ENCODE results near the gene ZNF28.
"Not testable (repeated sequence)": the region's sequence is repeated elsewhere in the genome, so short reads cannot be mapped to it uniquely, and the experiment has no call there.

The ZNF28 gene

DNA sequence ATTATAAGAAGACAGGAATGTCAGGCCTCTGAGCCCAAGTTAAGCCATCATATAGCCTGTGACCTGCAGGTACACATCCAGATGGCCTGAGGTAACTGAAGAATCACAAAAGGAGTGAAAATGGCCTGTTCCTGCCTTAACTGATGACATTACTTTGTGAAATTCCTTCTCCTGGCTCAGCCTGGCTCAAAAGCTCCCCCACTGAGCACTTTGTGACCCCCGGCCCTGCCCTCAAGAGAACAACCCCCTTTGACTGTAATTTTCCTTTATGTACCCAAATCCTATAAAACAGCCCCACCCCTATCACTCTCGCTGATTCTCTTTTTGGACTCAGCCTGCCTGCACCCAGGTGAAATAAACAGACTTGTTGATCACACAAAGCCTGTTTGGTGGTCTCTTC, 65.0 kb downstream of the ZNF28 start:
- not testable (repeated sequence) for DNase-seq

DNA sequence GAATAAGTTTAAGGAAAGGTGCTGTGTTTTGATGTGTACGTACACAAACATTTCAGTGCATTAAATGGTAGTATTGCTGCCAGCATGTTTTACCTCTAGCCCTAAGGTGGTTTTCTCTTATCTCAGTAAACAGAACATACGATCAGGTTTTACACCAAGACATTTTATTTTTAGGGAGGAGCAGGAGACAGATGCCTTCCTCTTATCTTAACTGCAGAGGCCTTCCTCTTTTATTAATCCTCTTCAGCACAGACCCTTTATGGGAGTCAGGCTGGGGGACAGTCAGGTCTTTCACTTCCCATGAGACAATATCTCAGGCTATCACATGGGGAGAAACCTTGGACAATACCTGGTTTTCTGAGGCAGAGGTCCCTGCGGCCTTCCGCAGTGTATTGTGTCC, 71.7 kb downstream of the ZNF28 start:
- peak; percentile 16 for DNase-seq

DNA sequence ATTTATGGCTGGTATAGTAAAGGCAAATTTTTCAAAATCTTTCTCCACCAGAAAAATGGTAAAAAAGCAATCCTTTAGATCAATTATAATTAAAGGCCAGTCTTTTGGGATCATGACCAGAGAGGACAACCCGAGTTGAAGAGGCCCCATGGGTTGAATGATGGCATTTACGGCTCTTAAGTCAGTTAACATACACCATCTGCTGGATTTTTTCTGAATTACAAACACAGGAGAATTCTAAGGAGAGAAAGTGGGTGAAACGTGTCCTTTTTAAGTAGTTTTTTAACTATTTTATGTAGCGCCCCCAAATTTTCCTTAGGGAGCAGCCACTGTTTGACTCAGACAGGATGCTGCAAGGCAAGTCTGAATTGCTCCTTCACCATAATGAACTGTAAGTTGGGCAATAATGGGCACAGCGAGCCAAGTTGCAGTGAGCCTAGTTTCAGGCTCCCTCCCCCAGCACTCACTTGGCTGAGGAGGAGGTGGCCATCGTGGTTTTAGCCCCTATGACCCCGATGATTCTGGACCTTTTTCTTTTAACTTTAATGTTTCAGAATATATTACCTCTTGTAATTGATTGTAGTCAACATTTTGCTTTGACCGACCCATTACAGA, 73.0 kb downstream of the ZNF28 start:
- peak; percentile 1 for DNase-seq

Measured in GDM1 (cell line).